Endothelial cell of umbilical vein (primary cell): ENCODE measurements around the gene FBXO8. TPM values are rescaled to one million over a fixed set of nuclear protein-coding genes. Genes with fewer than 3 reads are reported as not detected.

ENCODE experiments used
- BruUV-seq: library from RNA; stranded (reverse); fragments of 400-500 nt; replicated peaks from 2 replicates; lab custom pipeline; 2021; lab: Mats Ljungman, UMichigan
- CTCF ChIA-PET: fragments of 300-600, 350-600 bp; sonication (Branson Sonifier 250); formaldehyde crosslinking; loops from one replicate; lab custom pipeline; 2021; ENCODE audit warnings: antibody characterized with exemption, inconsistent platforms; lab: Charles Lee
- POLR2A ChIA-PET: fragments of 300-600, 350-600 bp; sonication (Branson Sonifier 250); formaldehyde crosslinking; loops from one replicate; lab custom pipeline; 2021; ENCODE audit warnings: antibody characterized with exemption, inconsistent platforms; lab: Charles Lee
- DNase-seq: peaks from one replicate; pipeline ENCODE4 v3.0.0-alpha.2; 2011; ENCODE audit warnings: low read depth, low spot score
- FAIRE-seq: peaks from 2 replicates; lab custom pipeline; 2011; peaks lifted over from hg19 to GRCh38; lab: Jason Lieb, UNC
- H2AFZ ChIP-seq: 2 replicates; pipeline ENCODE4 v1.6.0; 2012; ENCODE audit warnings: low read depth, low read length, control low read depth, inconsistent platforms
- H3K27ac ChIP-seq: 2 replicates; pipeline ENCODE4 v1.5.1; 2011; ENCODE audit warnings: low read depth, mild to moderate bottlenecking, control low read depth, low read length, moderate library complexity; ENCODE audit not compliant: insufficient read depth
- H3K27me3 ChIP-seq, 2 experiments: 2 replicates each; pipeline versions ENCODE4 v1.6.0 to v1.6.1; 2011; ENCODE audit warnings: low read length in 2 of 2, mixed read lengths in 1 of 2; ENCODE audit not compliant: control insufficient read depth in 2 of 2, insufficient read depth in 2 of 2
- H3K36me3 ChIP-seq, 2 experiments: 2 replicates in 1 of 2; 3 replicates in 1 of 2; pipeline ENCODE4 v1.5.1; 2011; ENCODE audit warnings: low read length in 2 of 2, mild to moderate bottlenecking in 1 of 2, moderate library complexity in 1 of 2; ENCODE audit not compliant: control insufficient read depth in 2 of 2, insufficient read depth in 2 of 2; ENCODE audit errors: extremely low read depth in 1 of 2
- H3K4me1 ChIP-seq: 3 replicates; pipeline ENCODE4 v1.5.1; 2011; ENCODE audit warnings: mild to moderate bottlenecking, low read length; ENCODE audit not compliant: control insufficient read depth, insufficient read depth; ENCODE audit errors: extremely low read depth
- H3K4me2 ChIP-seq: 2 replicates; pipeline ENCODE4 v1.6.1; 2011; ENCODE audit warnings: low read length, control low read depth, mixed read lengths; ENCODE audit not compliant: insufficient read depth
- H3K4me3 ChIP-seq, 3 experiments: fragments of 200-600 bp in 1 of 3; sonication (generic), shearing (Covaris generic) in 1 of 3; replicated peaks in 1 of 3; 2 replicates each; pipeline ENCODE4 v1.5.1; 2011 to 2016; ENCODE audit warnings: control low read depth in 3 of 3, low read length in 3 of 3, mild to moderate bottlenecking in 2 of 3, inconsistent platforms in 1 of 3, low read depth in 1 of 3, moderate library complexity in 1 of 3; ENCODE audit not compliant: insufficient read depth in 1 of 3
- H3K79me2 ChIP-seq: 2 replicates; pipeline ENCODE4 v1.6.0; 2012; ENCODE audit warnings: low read length, inconsistent platforms; ENCODE audit not compliant: control insufficient read depth, insufficient read depth
- H3K9ac ChIP-seq: replicated peaks from 2 replicates; pipeline ENCODE3; 2011; ENCODE audit warnings: low read length, control low read depth; ENCODE audit not compliant: insufficient read depth; ENCODE audit errors: extremely low read depth
- H3K9me1 ChIP-seq: replicated peaks from 3 replicates; pipeline ENCODE4 v1.6.0; 2011; ENCODE audit warnings: mild to moderate bottlenecking, low read length; ENCODE audit not compliant: control insufficient read depth, insufficient read depth; ENCODE audit errors: extremely low read depth
- H3K9me3 ChIP-seq: replicated peaks from 2 replicates; pipeline ENCODE4 v1.5.1; 2012; ENCODE audit warnings: low read length, inconsistent platforms; ENCODE audit not compliant: control insufficient read depth, insufficient read depth
- H4K20me1 ChIP-seq: replicated peaks from 2 replicates; pipeline ENCODE3; 2011; ENCODE audit warnings: mild to moderate bottlenecking, low read length; ENCODE audit not compliant: control insufficient read depth, insufficient read depth; ENCODE audit errors: extremely low read depth
- EZH2 ChIP-seq: IDR thresholded peaks from 2 replicates; pipeline ENCODE4 v1.6.1; 2012; ENCODE audit warnings: borderline replicate concordance, low read depth, mild to moderate bottlenecking, moderate library complexity, low read length, inconsistent platforms; ENCODE audit not compliant: severe bottlenecking
- FOS ChIP-seq: IDR thresholded peaks from 2 replicates; pipeline ENCODE4 v1.6.1; 2011; ENCODE audit warnings: mild to moderate bottlenecking, low read length, moderate library complexity, borderline replicate concordance; ENCODE audit not compliant: insufficient read depth
- GATA2 ChIP-seq: IDR thresholded peaks from 2 replicates; pipeline ENCODE4 v1.7.0; 2011; ENCODE audit warnings: low read depth, mild to moderate bottlenecking, moderate library complexity, mixed read lengths, low read length; ENCODE audit not compliant: insufficient read length, insufficient read depth
- JUN ChIP-seq: IDR thresholded peaks from 2 replicates; pipeline ENCODE4 v1.6.1; 2011; ENCODE audit warnings: borderline replicate concordance, low read depth; ENCODE audit not compliant: insufficient read length, insufficient read depth
- MYC ChIP-seq: IDR thresholded peaks from one replicate; pipeline ENCODE4 v1.6.1; 2011; ENCODE audit warnings: mild to moderate bottlenecking, low read depth, low read length
- POLR2A ChIP-seq: IDR thresholded peaks from 2 replicates; pipeline ENCODE4 v1.6.1; 2012; ENCODE audit warnings: low read depth, mild to moderate bottlenecking, control low read depth, low read length
- POLR2AphosphoS5 ChIP-seq: IDR thresholded peaks from 2 replicates; pipeline ENCODE4 v1.6.1; 2012; ENCODE audit warnings: low read depth, mild to moderate bottlenecking, control low read depth, low read length, moderate library complexity; ENCODE audit not compliant: insufficient read depth
- dilution Hi-C: fragments of 300-500 bp; cut with MboI; formaldehyde crosslinking; loops from one replicate; pipeline ENCODE4 v1.15.0; 2019; ENCODE audit warnings: low sequenced_read_pairs; ENCODE audit not compliant: extremely low pct_ligation_motif_present
- intact Hi-C: fragments of 100-400 bp; cut with micrococcal nuclease; formaldehyde crosslinking; loops from one replicate; pipeline ENCODE4 v1.10.0; 2022
- polyA plus RNA-seq, 4 experiments: library from polyadenylated mRNA; depleted of rRNA in 3 of 4; stranded (reverse) in 3 of 4; unstranded in 1 of 4; fragments of >200 nt; gene quantifications; 2 replicates each; pipeline versions ENCODE4 v1.2.1 to v1.2.3, GENCODE V29; 2011 to 2012; ENCODE audit warnings: missing spikeins in 1 of 4
- total RNA-seq: library from RNA; stranded (reverse); gene quantifications from 2 replicates; pipeline ENCODE4 v1.2.3, GENCODE V29; 2021
- TF ChIP-seq, protein P1 (sequence below), 2 donors: IDR thresholded peaks; 1 replicate in 1 of 2; 2 replicates in 1 of 2; pipeline ENCODE4 v1.5.1; 2011; ENCODE audit warnings: low read length in 2 of 2, mild to moderate bottlenecking in 2 of 2, moderate library complexity in 2 of 2, control low read depth in 1 of 2, inconsistent platforms in 1 of 2, low read depth in 1 of 2; ENCODE audit not compliant: insufficient read depth in 1 of 2; ENCODE audit errors: extremely low read depth in 1 of 2
- TF ChIP-seq, protein P2 (sequence below): IDR thresholded peaks from 2 replicates; pipeline ENCODE4 v1.6.1; 2011; ENCODE audit not compliant: insufficient read depth, insufficient read length

Gene FBXO8
- total and polyA plus RNA-seq, 2 donors (not counting 3 experiments of a cell fraction or from before 2014, with no cell fraction given), result 9.9 to 14.5 TPM

DNA sequence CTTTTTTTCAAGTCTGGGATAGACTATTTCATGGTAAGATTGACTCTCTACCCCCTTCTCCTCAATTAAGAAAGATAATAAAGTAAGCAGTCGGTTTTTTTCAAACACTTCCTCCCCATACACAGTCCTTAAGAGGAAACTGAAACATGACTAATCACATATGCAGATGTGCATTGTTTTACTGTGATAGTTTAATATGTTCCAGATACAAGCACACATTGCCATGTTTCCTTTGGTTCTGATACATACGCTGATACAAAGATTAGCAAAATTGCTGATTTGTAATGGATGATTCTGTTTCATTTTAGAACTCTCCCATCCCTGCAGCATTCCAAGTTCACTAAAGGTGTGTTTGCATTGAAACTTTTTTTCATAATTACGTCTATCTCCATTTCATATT is 76.1 kb downstream of the FBXO8 start:
- dilution Hi-C loops, result no loop called here
- H3K4me3 ChIP-seq, result no peak overlapping the region
- no peak overlapping the region for H2AFZ ChIP-seq
- intact Hi-C loops, result no loop called here
- no peaks in the 10 kb centered on the region for H3K79me2 ChIP-seq
- BruUV-seq, result no TSS peak
- no peak overlapping the region for H3K9ac ChIP-seq
- no peak for DNase-seq
- no peaks in the 10 kb centered on the region for H3K4me1 ChIP-seq
- H3K9me3 ChIP-seq, result no peaks in the 10 kb centered on the region
- FAIRE-seq, result no peak
- no peak overlapping the region for H3K27ac ChIP-seq
- no peaks in the 10 kb centered on the region for H3K9me1 ChIP-seq
- POLR2A ChIA-PET, result no interaction called here
- peaks cover 2% of the 10 kb centered on the region for H4K20me1 ChIP-seq
- H3K4me2 ChIP-seq, result no peak overlapping the region
- TF ChIP-seq JUN (no peak), FOS (no peak), GATA2 (no peak), EZH2 (no peak), POLR2A (no peak), MYC (no peak), POLR2AphosphoS5 (no peak)
- TF ChIP-seq, protein P1, sequence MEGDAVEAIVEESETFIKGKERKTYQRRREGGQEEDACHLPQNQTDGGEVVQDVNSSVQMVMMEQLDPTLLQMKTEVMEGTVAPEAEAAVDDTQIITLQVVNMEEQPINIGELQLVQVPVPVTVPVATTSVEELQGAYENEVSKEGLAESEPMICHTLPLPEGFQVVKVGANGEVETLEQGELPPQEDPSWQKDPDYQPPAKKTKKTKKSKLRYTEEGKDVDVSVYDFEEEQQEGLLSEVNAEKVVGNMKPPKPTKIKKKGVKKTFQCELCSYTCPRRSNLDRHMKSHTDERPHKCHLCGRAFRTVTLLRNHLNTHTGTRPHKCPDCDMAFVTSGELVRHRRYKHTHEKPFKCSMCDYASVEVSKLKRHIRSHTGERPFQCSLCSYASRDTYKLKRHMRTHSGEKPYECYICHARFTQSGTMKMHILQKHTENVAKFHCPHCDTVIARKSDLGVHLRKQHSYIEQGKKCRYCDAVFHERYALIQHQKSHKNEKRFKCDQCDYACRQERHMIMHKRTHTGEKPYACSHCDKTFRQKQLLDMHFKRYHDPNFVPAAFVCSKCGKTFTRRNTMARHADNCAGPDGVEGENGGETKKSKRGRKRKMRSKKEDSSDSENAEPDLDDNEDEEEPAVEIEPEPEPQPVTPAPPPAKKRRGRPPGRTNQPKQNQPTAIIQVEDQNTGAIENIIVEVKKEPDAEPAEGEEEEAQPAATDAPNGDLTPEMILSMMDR (IDR thresholded peaks at IDR 0.05; ENCODE audit: extremely low read depth in 1 of 2, insufficient read depth in 1 of 2, low read depth in 1 of 2, low read length in 2 of 2), result no peak
- TF ChIP-seq, protein P2, sequence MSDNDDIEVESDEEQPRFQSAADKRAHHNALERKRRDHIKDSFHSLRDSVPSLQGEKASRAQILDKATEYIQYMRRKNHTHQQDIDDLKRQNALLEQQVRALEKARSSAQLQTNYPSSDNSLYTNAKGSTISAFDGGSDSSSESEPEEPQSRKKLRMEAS, result no peak
- H3K36me3 ChIP-seq, result no peaks in the 10 kb centered on the region
- CTCF ChIA-PET, result no interaction called here
- H3K27me3 ChIP-seq, result peaks cover 20 to 69% of the 10 kb centered on the region in 2 experiments
